ENCODE measurements around the gene KRT33B. TPM values are rescaled to one million over a fixed set of nuclear protein-coding genes. Genes with fewer than 3 reads are reported as not detected.

Gene KRT33B
- total RNA-seq, 4 donors from 2014 or later, result not detected

GRCh38 chr17:41328207-41328606, 41.4 kb downstream of the KRT33B start:
- Histone ChIP-seq H3K4me3 (no peak overlapping the region), H3K36me3 (no peaks in the 10 kb centered on the region), H3K9me3 (no peaks in the 10 kb centered on the region), H3K27me3 (no peaks in the 10 kb centered on the region), H3K27ac (no peak overlapping the region), H3K4me1 (no peaks in the 10 kb centered on the region)
- TF ChIP-seq POLR2A (IDR thresholded peaks at IDR 0.05), result no peak
- TF ChIP-seq CTCF (IDR thresholded peaks at IDR 0.05), result no peak
- intact Hi-C loops (cut with DNase I; ENCODE audit: low total_unique reads), result no loop called here
- DNase-seq, result no peak

- DNase-seq, result no peak
- intact Hi-C loops (cut with DNase I; ENCODE audit: low total_unique reads), result no loop called here
- TF ChIP-seq POLR2A (IDR thresholded peaks at IDR 0.05), result no peak
- TF ChIP-seq CTCF (IDR thresholded peaks at IDR 0.05), result no peak
- Histone ChIP-seq H3K4me3 (no peak overlapping the region), H3K9me3 (no peaks in the 10 kb centered on the region), H3K36me3 (no peaks in the 10 kb centered on the region), H3K27ac (no peak overlapping the region), H3K4me1 (no peaks in the 10 kb centered on the region), H3K27me3 (no peaks in the 10 kb centered on the region)
Observed at GRCh38 chr17:41327411-41328120, 42.0 kb downstream of the KRT33B start.

GRCh38 chr17:41326173-41327145, 43.2 kb downstream of the KRT33B start:
- intact Hi-C loops (cut with DNase I; ENCODE audit: low total_unique reads), result no loop called here
- Histone ChIP-seq H3K4me1 (no peaks in the 10 kb centered on the region), H3K9me3 (no peaks in the 10 kb centered on the region), H3K36me3 (no peaks in the 10 kb centered on the region), H3K27ac (no peak overlapping the region), H3K27me3 (no peaks in the 10 kb centered on the region), H3K4me3 (no peak overlapping the region)
- no peak for DNase-seq
- no peak for TF ChIP-seq CTCF (IDR thresholded peaks at IDR 0.05)
- TF ChIP-seq POLR2A (IDR thresholded peaks at IDR 0.05), result no peak

GRCh38 chr17:41325611-41326010, 44.0 kb downstream of the KRT33B start:
- Histone ChIP-seq H3K9me3 (no peaks in the 10 kb centered on the region), H3K27me3 (no peaks in the 10 kb centered on the region), H3K4me1 (no peaks in the 10 kb centered on the region), H3K36me3 (no peaks in the 10 kb centered on the region), H3K4me3 (no peak overlapping the region), H3K27ac (no peak overlapping the region)
- no peak for DNase-seq
- TF ChIP-seq POLR2A (IDR thresholded peaks at IDR 0.05), result no peak
- no peak for TF ChIP-seq CTCF (IDR thresholded peaks at IDR 0.05)
- intact Hi-C loops (cut with DNase I; ENCODE audit: low total_unique reads), result no loop called here

- intact Hi-C loops (cut with DNase I; ENCODE audit: low total_unique reads), result no loop called here
- H3K27ac ChIP-seq, result no peak overlapping the region
- no peaks in the 10 kb centered on the region for H3K27me3 ChIP-seq
- no peak for TF ChIP-seq CTCF (IDR thresholded peaks at IDR 0.05)
- no peak for TF ChIP-seq POLR2A (IDR thresholded peaks at IDR 0.05)
- no peak for DNase-seq
- H3K4me3 ChIP-seq, result no peak overlapping the region
- H3K4me1 ChIP-seq, result no peaks in the 10 kb centered on the region
- H3K9me3 ChIP-seq, result no peaks in the 10 kb centered on the region
- H3K36me3 ChIP-seq, result no peaks in the 10 kb centered on the region
Observed at GRCh38 chr17:41325126-41325525, 44.5 kb downstream of the KRT33B start.
